Measurements from ENCODE around the gene ATL2.

Gene ATL2

DNA sequence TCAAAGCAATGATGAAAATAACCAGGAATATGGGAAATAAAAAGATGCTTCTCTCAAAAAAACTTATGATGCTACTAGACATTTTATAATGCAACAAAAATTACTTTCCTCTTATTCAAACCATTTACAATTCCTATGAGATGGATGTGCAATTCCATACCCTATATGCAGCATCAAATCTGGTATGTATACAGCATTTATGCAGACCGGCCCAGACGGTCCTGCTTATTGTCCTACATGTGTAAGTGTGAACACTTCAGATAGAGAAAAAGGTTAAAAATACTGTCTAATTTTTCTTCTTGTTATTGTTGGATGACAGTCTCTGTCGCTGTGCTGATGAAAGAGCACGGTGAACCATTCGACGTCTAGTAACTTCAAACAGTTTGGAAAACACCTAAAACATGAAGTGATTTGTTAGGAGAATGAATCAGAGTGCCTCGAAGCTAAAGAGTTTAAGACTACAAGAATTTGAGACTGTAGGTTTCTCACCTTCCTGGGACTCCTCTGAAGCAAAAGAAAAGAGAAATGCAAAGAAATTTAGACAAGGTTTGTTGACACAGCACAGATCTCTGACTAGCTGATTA lies 80.8 kb downstream of the ATL2 start:
- Histone ChIP-seq H2AFZ (ENCODE audit: low read depth, low read length) (no peak overlapping the region), H3K4me2 (ENCODE audit: insufficient read depth, low read length) (no peak overlapping the region), H4K20me1 (ENCODE audit: insufficient read depth, low read length) (no peaks in the 10 kb centered on the region), H3K27me3 (ENCODE audit: insufficient read depth, low read length, poor library complexity) (no peaks in the 10 kb centered on the region), H3K9me3 (ENCODE audit: insufficient read depth, low read length, severe bottlenecking) (no peaks in the 10 kb centered on the region), H3K4me1 (ENCODE audit: insufficient read depth, low read length) (no peaks in the 10 kb centered on the region), H3K79me2 (ENCODE audit: insufficient read depth, low read length) (no peaks in the 10 kb centered on the region), H3K36me3 (ENCODE audit: insufficient read depth, low read length) (peaks cover 51% of the 10 kb centered on the region), H3K9ac (ENCODE audit: low read depth, low read length) (no peak overlapping the region), H3K4me3 (ENCODE audit: low read depth in 1 of 2, low read length in 2 of 2) (no peak overlapping the region), H3K27ac (ENCODE audit: low read length) (no peak overlapping the region)
- TF ChIP-seq, protein P1, sequence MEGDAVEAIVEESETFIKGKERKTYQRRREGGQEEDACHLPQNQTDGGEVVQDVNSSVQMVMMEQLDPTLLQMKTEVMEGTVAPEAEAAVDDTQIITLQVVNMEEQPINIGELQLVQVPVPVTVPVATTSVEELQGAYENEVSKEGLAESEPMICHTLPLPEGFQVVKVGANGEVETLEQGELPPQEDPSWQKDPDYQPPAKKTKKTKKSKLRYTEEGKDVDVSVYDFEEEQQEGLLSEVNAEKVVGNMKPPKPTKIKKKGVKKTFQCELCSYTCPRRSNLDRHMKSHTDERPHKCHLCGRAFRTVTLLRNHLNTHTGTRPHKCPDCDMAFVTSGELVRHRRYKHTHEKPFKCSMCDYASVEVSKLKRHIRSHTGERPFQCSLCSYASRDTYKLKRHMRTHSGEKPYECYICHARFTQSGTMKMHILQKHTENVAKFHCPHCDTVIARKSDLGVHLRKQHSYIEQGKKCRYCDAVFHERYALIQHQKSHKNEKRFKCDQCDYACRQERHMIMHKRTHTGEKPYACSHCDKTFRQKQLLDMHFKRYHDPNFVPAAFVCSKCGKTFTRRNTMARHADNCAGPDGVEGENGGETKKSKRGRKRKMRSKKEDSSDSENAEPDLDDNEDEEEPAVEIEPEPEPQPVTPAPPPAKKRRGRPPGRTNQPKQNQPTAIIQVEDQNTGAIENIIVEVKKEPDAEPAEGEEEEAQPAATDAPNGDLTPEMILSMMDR (IDR thresholded peaks at IDR 0.05; ENCODE audit: borderline replicate concordance, extremely low read depth, low read length, poor library complexity, severe bottlenecking) = no peak
- no peak for TF ChIP-seq EZH2 (IDR thresholded peaks at IDR 0.05; ENCODE audit: borderline replicate concordance, low read depth, low read length, severe bottlenecking)
- ATAC-seq (ENCODE audit: insufficient read depth, low read depth) = no peak
- no peak for DNase-seq

DNA sequence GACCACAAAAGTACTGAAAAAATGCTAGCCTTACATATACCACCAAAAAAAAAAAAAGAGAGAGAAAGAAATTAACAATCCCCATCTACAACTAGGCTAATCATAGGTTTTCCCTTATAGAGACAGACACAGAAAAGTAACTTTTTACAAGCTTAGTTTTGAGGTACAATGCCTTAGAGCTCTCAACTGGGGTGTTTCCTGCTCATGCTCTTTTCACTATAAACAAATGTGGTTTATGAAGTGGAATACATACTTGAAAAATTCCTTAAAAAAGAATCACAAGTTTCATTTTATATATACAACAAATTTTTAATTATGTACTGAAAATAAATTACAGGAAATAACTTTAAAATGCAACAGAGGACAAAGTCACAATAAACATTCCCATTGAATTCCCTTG lies 82.5 kb downstream of the ATL2 start:
- Histone ChIP-seq H3K79me2 (ENCODE audit: insufficient read depth, low read length) (no peaks in the 10 kb centered on the region), H4K20me1 (ENCODE audit: insufficient read depth, low read length) (no peaks in the 10 kb centered on the region), H3K9me3 (ENCODE audit: insufficient read depth, low read length, severe bottlenecking) (no peaks in the 10 kb centered on the region), H3K9ac (ENCODE audit: low read depth, low read length) (no peak overlapping the region), H2AFZ (ENCODE audit: low read depth, low read length) (no peak overlapping the region), H3K27ac (ENCODE audit: low read length) (no peak overlapping the region), H3K4me1 (ENCODE audit: insufficient read depth, low read length) (no peaks in the 10 kb centered on the region), H3K36me3 (ENCODE audit: insufficient read depth, low read length) (peaks cover 42% of the 10 kb centered on the region), H3K4me3 (ENCODE audit: low read depth in 1 of 2, low read length in 2 of 2) (no peak overlapping the region), H3K27me3 (ENCODE audit: insufficient read depth, low read length, poor library complexity) (no peaks in the 10 kb centered on the region), H3K4me2 (ENCODE audit: insufficient read depth, low read length) (no peak overlapping the region)
- DNase-seq (no peak), ATAC-seq (ENCODE audit: insufficient read depth, low read depth) (no peak)
- TF ChIP-seq, protein P1 (IDR thresholded peaks at IDR 0.05; ENCODE audit: borderline replicate concordance, extremely low read depth, low read length, poor library complexity, severe bottlenecking) = no peak
- no peak for TF ChIP-seq EZH2 (IDR thresholded peaks at IDR 0.05; ENCODE audit: borderline replicate concordance, low read depth, low read length, severe bottlenecking)

DNA sequence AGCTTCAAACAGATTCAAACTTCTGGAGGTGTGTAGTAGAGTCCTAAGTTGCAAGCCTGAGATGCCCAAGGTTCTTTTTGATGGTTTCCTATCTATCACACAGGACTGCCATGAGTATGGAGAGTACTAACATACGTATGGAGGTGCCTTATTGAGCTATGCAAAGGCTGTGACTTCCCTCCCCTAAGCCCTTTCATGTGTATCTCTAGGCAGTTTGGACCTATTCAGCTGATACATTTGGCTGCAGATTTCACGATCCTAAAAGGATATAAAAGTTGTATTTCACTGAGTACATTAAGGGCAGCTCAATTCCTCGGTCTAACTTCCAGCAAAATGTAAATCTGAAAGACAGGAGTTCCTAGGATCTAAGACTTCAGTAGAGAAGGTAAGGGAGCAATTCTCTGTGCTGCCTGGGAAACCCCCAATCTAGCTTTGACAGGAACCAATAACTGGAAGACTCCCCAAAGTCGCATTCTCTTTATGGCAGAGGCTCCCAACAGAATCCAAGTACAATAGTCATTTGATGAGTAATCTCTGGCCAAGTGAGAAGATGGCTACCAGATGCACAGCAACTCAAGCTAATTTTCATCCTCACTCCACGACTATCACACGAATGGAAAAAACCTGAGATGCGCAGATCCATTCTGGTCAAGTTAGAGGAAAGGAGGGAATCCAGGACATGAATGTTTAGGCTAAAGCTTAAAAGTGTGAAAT lies 83.8 kb downstream of the ATL2 start:
- H2AFZ ChIP-seq (ENCODE audit: low read depth, low read length) = no peak overlapping the region
- TF ChIP-seq, protein P1 (IDR thresholded peaks at IDR 0.05; ENCODE audit: borderline replicate concordance, extremely low read depth, low read length, poor library complexity, severe bottlenecking) = no peak
- TF ChIP-seq EZH2 (IDR thresholded peaks at IDR 0.05; ENCODE audit: borderline replicate concordance, low read depth, low read length, severe bottlenecking) = no peak
- no peak overlapping the region for H3K27ac ChIP-seq (ENCODE audit: low read length)
- no peaks in the 10 kb centered on the region for H3K4me1 ChIP-seq (ENCODE audit: insufficient read depth, low read length)
- DNase-seq (no peak), ATAC-seq (ENCODE audit: insufficient read depth, low read depth) (peak; percentile 42; the same call in 2 of the 3 replicates)
- H4K20me1 ChIP-seq (ENCODE audit: insufficient read depth, low read length) = no peaks in the 10 kb centered on the region
- H3K4me3 ChIP-seq (ENCODE audit: low read depth in 1 of 2, low read length in 2 of 2) = no peak overlapping the region
- H3K9ac ChIP-seq (ENCODE audit: low read depth, low read length) = no peak overlapping the region
- no peaks in the 10 kb centered on the region for H3K9me3 ChIP-seq (ENCODE audit: insufficient read depth, low read length, severe bottlenecking)
- H3K36me3 ChIP-seq (ENCODE audit: insufficient read depth, low read length) = peaks cover 30% of the 10 kb centered on the region
- H3K27me3 ChIP-seq (ENCODE audit: insufficient read depth, low read length, poor library complexity) = no peaks in the 10 kb centered on the region
- no peaks in the 10 kb centered on the region for H3K79me2 ChIP-seq (ENCODE audit: insufficient read depth, low read length)
- H3K4me2 ChIP-seq (ENCODE audit: insufficient read depth, low read length) = no peak overlapping the region

Data from DND-41 (cell line).